ENCODE measurements around the gene ANKS1A.
"Not testable (repeated sequence)": the region's sequence is repeated elsewhere in the genome, so short reads cannot be mapped to it uniquely, and the experiment has no call there.

Gene ANKS1A

GRCh38 chr6:34930221-34930620 is 41.2 kb downstream of the ANKS1A start:
- Mint-ChIP-seq H3K4me3 (no peak overlapping the region), H3K4me1 (peaks cover 18% of the 10 kb centered on the region), H3K9me3 (no peaks in the 10 kb centered on the region), H3K36me3 (ENCODE audit: low read depth) (no peaks in the 10 kb centered on the region), H3K27me3 (ENCODE audit: low read depth) (no peaks in the 10 kb centered on the region), H3K27ac (no peak overlapping the region)
- no peak for TF ChIP-seq CTCF (IDR thresholded peaks at IDR 0.05; ENCODE audit: unreplicated experiment in 3 of 3)

GRCh38 chr6:34932202-34932601 is 43.1 kb downstream of the ANKS1A start:
- H3K9me3 Mint-ChIP-seq; H3K4me3 Mint-ChIP-seq; H3K27me3 Mint-ChIP-seq (ENCODE audit: low read depth); H3K36me3 Mint-ChIP-seq (ENCODE audit: low read depth); H3K27ac Mint-ChIP-seq: not testable (repeated sequence)
- peaks cover 18% of the 10 kb centered on the region for H3K4me1 Mint-ChIP-seq

- Mint-ChIP-seq H3K27me3 (ENCODE audit: low read depth) (peaks cover 3% of the 10 kb centered on the region), H3K4me1 (peaks cover 18% of the 10 kb centered on the region), H3K36me3 (ENCODE audit: low read depth) (no peaks in the 10 kb centered on the region), H3K27ac (peak overlapping the region in 2 of 3 experiments; percentile 4 to 25), H3K9me3 (no peaks in the 10 kb centered on the region), H3K4me3 (no peak overlapping the region)
- TF ChIP-seq CTCF (IDR thresholded peaks at IDR 0.05; ENCODE audit: unreplicated experiment in 3 of 3) = no peak
Observed at GRCh38 chr6:34934516-34934915, 45.5 kb downstream of the ANKS1A start.

- H3K27ac Mint-ChIP-seq = no peak overlapping the region
- no peaks in the 10 kb centered on the region for H3K36me3 Mint-ChIP-seq (ENCODE audit: low read depth)
- TF ChIP-seq CTCF (IDR thresholded peaks at IDR 0.05; ENCODE audit: unreplicated experiment in 3 of 3) = no peak
- H3K27me3 Mint-ChIP-seq (ENCODE audit: low read depth) = peaks cover 3% of the 10 kb centered on the region
- H3K4me1 Mint-ChIP-seq = peaks cover 24% of the 10 kb centered on the region
- no peaks in the 10 kb centered on the region for H3K9me3 Mint-ChIP-seq
- H3K4me3 Mint-ChIP-seq = no peak overlapping the region
Observed at GRCh38 chr6:34938268-34938667, 49.2 kb downstream of the ANKS1A start.

- Mint-ChIP-seq H3K9me3 (peaks cover 6% of the 10 kb centered on the region), H3K27ac (peak overlapping the region in 2 of 3 experiments; percentile 32 to 39), H3K36me3 (ENCODE audit: low read depth) (peaks cover 7% of the 10 kb centered on the region), H3K4me1 (peaks cover 11% of the 10 kb centered on the region), H3K4me3 (no peak overlapping the region), H3K27me3 (ENCODE audit: low read depth) (peaks cover 3% of the 10 kb centered on the region)
- TF ChIP-seq CTCF (IDR thresholded peaks at IDR 0.05; ENCODE audit: unreplicated experiment in 3 of 3) = no peak
Observed at GRCh38 chr6:34940030-34940434, 51.0 kb downstream of the ANKS1A start.

GRCh38 chr6:34941421-34941820 is 52.4 kb downstream of the ANKS1A start:
- H3K36me3 Mint-ChIP-seq (ENCODE audit: low read depth) = peaks cover 12% of the 10 kb centered on the region
- peaks cover 6% of the 10 kb centered on the region for H3K9me3 Mint-ChIP-seq
- no peak overlapping the region for H3K4me3 Mint-ChIP-seq

More at GRCh38 chr6:34941421-34941820, 52.4 kb downstream of the ANKS1A start:
- Mint-ChIP-seq H3K27me3 (ENCODE audit: low read depth) (peaks cover 3% of the 10 kb centered on the region), H3K27ac (no peak overlapping the region), H3K4me1 (peaks cover 6% of the 10 kb centered on the region)
- TF ChIP-seq CTCF (IDR thresholded peaks at IDR 0.05; ENCODE audit: unreplicated experiment in 3 of 3) = no peak
